WTC11 (cell line): ENCODE measurements around the gene CUEDC1. TPM values are rescaled to one million over a fixed set of nuclear protein-coding genes. Genes with fewer than 3 reads are reported as not detected.
A peak's percentile ranks its signal among the peaks of the same experiment; 100 is the strongest.

ENCODE experiments used
- ATAC-seq: fragments of 200-7000 bp; cut with Tn5 transposase; 2 replicates; pipeline ENCODE4 v1.10.0; 2021; ENCODE audit warnings: mild to moderate bottlenecking, moderate library complexity
- CTCF ChIA-PET: fragments of 300-600 bp; sonication (Branson Sonifier 250); formaldehyde crosslinking; loops from one replicate; lab custom pipeline; 2021; ENCODE audit warnings: antibody characterized with exemption; lab: Charles Lee
- POLR2A ChIA-PET: fragments of 350-600 bp; sonication (Branson Sonifier 250); formaldehyde crosslinking; loops from one replicate; lab custom pipeline; 2021; ENCODE audit warnings: antibody characterized with exemption; lab: Charles Lee
- DNase-seq: peaks from one replicate; pipeline ENCODE4 v3.0.0; 2021; ENCODE audit warnings: low spot score
- H3K27ac Mint-ChIP-seq: 2 replicates; pipeline ENCODE4 v1.8.0; 2021; ENCODE audit warnings: mixed read lengths
- H3K27me3 Mint-ChIP-seq: 2 replicates; pipeline ENCODE4 v1.8.0; 2021; ENCODE audit warnings: low read depth, mild to moderate bottlenecking, moderate library complexity, mixed read lengths
- H3K36me3 Mint-ChIP-seq: 2 replicates; pipeline ENCODE4 v1.8.0; 2021; ENCODE audit warnings: mixed read lengths
- H3K4me1 Mint-ChIP-seq: 2 replicates; pipeline ENCODE4 v1.8.0; 2022; ENCODE audit warnings: mixed read lengths
- H3K4me3 Mint-ChIP-seq: 2 replicates; pipeline ENCODE4 v1.8.0; 2021; ENCODE audit warnings: mild to moderate bottlenecking, moderate library complexity, mixed read lengths
- H3K9me3 Mint-ChIP-seq: 2 replicates; pipeline ENCODE4 v1.8.0; 2021; ENCODE audit warnings: mixed read lengths
- NR2C2 ChIP-seq: sonication (generic); formaldehyde crosslinking; IDR thresholded peaks from 2 replicates; pipeline ENCODE4 v1.8.0; 2022; ENCODE audit warnings: mild to moderate bottlenecking, missing genetic modification reagents
- PREB ChIP-seq: sonication (generic); formaldehyde crosslinking; IDR thresholded peaks from 2 replicates; pipeline ENCODE4 v1.8.1; 2022; ENCODE audit warnings: mild to moderate bottlenecking, missing genetic modification reagents, moderate library complexity, borderline replicate concordance
- ZBTB21 ChIP-seq: sonication (generic); formaldehyde crosslinking; IDR thresholded peaks from 2 replicates; pipeline ENCODE4 v1.8.1; 2023; ENCODE audit warnings: mild to moderate bottlenecking, missing genetic modification reagents, borderline replicate concordance
- ZMAT4 ChIP-seq: fragments of 250-450 bp; sonication (Bioruptor Pico); IDR thresholded peaks from 2 replicates; pipeline ENCODE4 v1.9.0; 2021; ENCODE audit warnings: mild to moderate bottlenecking
- total RNA-seq: library from RNA; stranded (reverse); gene quantifications from 3 replicates; pipeline ENCODE4 v1.2.3, GENCODE V29; 2021
- TF ChIP-seq, protein P1 (sequence below): fragments of 250-450 bp; sonication (Bioruptor Pico); IDR thresholded peaks from 2 replicates; pipeline ENCODE4 v1.8.0; 2021; ENCODE audit warnings: mild to moderate bottlenecking
- TF ChIP-seq, protein P2 (sequence below): fragments of 200-600 bp; IDR thresholded peaks from 2 replicates; pipeline ENCODE4 v1.8.0; 2022; ENCODE audit warnings: antibody characterized with exemption
- TF ChIP-seq, protein P3 (sequence below): sonication (generic); formaldehyde crosslinking; IDR thresholded peaks from 2 replicates; pipeline ENCODE4 v1.8.0; 2022; ENCODE audit warnings: missing genetic modification reagents

Gene CUEDC1
- total RNA-seq, 1 experiment from 2014 or later = 12.2 TPM

DNA sequence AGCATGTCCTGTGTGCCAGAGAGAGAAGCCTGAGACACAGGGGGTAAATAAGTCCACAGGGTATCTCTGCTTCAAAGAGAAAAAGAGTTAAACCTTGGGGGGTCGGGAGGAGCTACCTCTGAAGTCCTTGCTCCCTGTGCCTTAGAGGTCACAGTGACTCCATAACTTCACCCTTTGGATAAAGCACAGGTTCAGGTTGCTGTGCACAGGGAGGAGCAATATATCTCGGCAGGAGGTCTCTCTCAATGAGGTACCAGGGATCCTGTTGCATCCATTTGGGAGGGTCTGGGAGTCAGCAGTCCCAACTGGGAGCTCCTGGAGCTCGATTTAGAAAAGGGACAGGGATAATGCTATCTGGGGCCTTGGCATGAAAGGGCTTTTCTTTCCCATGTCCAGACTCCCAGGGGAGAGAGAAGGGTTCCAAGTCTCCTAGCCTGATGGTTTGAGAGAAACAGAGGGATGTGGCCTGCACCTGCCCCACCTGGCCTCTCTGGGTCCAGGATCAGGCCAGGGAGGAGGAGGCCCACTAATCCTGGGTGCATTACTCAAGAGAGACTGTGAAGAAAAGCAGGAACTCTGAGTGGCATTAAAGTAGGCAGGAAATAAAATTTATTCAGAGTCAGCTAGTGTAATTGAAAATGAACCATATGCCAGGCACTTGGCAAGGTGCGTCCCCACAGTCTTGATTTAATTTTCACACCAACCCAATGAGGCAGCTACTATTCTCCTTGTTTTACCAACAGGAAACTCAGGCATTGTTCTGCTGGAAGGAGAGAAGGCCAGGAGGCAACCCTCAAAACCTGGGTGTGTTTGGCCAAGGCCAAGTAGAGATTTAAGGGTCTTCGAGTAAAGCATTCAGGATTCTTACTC lies 40.7 kb downstream of the CUEDC1 start:
- Mint-ChIP-seq H3K9me3 (no peaks in the 10 kb centered on the region), H3K36me3 (no peaks in the 10 kb centered on the region), H3K4me1 (peaks cover 66% of the 10 kb centered on the region), H3K4me3 (no peak overlapping the region), H3K27me3 (no peaks in the 10 kb centered on the region), H3K27ac (no peak overlapping the region)
- no peak for ATAC-seq
- CTCF ChIA-PET = interaction anchor here (0.7 to 1.8 kb wide), 6 partner anchors 10 to 85 kb away, joined by 3 to 6 read pairs (median 4); no protein-coding TSS in a partner anchor
- no peak for DNase-seq
- TF ChIP-seq, protein P1, sequence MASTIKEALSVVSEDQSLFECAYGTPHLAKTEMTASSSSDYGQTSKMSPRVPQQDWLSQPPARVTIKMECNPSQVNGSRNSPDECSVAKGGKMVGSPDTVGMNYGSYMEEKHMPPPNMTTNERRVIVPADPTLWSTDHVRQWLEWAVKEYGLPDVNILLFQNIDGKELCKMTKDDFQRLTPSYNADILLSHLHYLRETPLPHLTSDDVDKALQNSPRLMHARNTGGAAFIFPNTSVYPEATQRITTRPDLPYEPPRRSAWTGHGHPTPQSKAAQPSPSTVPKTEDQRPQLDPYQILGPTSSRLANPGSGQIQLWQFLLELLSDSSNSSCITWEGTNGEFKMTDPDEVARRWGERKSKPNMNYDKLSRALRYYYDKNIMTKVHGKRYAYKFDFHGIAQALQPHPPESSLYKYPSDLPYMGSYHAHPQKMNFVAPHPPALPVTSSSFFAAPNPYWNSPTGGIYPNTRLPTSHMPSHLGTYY (CRISPR knock-in tag) = no peak
- TF ChIP-seq ZBTB21 (CRISPR knock-in tag) (no peak), NR2C2 (CRISPR knock-in tag) (no peak), ZMAT4 (CRISPR knock-in tag) (no peak)
- POLR2A ChIA-PET = no interaction called here

DNA sequence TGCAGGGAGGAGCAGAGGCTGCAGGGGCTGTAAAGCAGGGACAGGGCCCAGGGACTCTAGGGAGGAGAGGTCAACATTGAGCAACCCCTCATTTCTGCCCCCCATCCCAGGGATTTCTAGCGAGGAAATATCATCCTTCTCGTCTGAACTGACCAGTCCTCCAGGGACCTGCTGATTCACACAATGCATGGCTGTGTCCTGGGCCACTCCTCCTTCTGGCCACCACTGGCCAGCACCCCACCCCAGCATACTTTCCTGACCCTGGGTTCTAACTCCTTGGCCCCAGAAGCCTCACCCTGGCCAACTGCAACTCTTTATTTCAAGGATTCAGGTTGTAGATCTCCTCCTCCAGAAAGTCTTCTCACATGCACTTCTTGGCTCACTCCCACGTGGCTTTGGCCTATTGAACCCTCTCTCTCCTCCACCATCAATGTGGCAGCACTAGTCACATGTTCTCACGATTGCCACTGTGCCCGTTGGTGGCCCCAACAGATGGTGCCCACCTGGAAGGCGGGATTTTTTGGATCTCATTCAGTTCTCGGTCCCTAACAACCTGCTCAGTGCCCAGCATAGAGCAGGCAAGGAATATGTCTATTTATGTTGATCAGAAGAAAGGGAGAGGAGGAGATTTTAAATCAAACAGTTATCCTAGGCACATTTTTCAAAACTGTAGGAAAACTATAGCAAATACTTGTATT lies 41.5 kb downstream of the CUEDC1 start:
- Mint-ChIP-seq H3K4me1 (peaks cover 70% of the 10 kb centered on the region), H3K27me3 (no peaks in the 10 kb centered on the region), H3K4me3 (no peak overlapping the region), H3K9me3 (no peaks in the 10 kb centered on the region), H3K27ac (no peak overlapping the region), H3K36me3 (no peaks in the 10 kb centered on the region)
- TF ChIP-seq, protein P2, sequence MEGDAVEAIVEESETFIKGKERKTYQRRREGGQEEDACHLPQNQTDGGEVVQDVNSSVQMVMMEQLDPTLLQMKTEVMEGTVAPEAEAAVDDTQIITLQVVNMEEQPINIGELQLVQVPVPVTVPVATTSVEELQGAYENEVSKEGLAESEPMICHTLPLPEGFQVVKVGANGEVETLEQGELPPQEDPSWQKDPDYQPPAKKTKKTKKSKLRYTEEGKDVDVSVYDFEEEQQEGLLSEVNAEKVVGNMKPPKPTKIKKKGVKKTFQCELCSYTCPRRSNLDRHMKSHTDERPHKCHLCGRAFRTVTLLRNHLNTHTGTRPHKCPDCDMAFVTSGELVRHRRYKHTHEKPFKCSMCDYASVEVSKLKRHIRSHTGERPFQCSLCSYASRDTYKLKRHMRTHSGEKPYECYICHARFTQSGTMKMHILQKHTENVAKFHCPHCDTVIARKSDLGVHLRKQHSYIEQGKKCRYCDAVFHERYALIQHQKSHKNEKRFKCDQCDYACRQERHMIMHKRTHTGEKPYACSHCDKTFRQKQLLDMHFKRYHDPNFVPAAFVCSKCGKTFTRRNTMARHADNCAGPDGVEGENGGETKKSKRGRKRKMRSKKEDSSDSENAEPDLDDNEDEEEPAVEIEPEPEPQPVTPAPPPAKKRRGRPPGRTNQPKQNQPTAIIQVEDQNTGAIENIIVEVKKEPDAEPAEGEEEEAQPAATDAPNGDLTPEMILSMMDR = no peak
- CTCF ChIA-PET = interaction anchor here (0.8 to 1.5 kb wide), 2 partner anchors 42 to 86 kb away, joined by 3 to 4 read pairs; partner anchors contain the start of gene CUEDC1
- DNase-seq (no peak), ATAC-seq (no peak)
- POLR2A ChIA-PET = no interaction called here

GRCh38 chr17:57911834-57912673 lies 43.2 kb downstream of the CUEDC1 start:
- ChIA-PET CTCF (interaction anchor here (1.0 to 1.6 kb wide), 2 partner anchors 13 to 43 kb away, joined by 3 to 5 read pairs; partner anchors contain the start of gene CUEDC1), POLR2A (no interaction called here)
- Mint-ChIP-seq H3K27ac (peak overlapping the region; percentile 1; the same call in 1 of the 2 replicates), H3K27me3 (no peaks in the 10 kb centered on the region), H3K9me3 (no peaks in the 10 kb centered on the region), H3K4me1 (peaks cover 60% of the 10 kb centered on the region), H3K36me3 (no peaks in the 10 kb centered on the region), H3K4me3 (no peak overlapping the region)
- DNase-seq (no peak), ATAC-seq (peak; percentile 10)
- no peak for TF ChIP-seq PREB (CRISPR knock-in tag)
- TF ChIP-seq, protein P3, sequence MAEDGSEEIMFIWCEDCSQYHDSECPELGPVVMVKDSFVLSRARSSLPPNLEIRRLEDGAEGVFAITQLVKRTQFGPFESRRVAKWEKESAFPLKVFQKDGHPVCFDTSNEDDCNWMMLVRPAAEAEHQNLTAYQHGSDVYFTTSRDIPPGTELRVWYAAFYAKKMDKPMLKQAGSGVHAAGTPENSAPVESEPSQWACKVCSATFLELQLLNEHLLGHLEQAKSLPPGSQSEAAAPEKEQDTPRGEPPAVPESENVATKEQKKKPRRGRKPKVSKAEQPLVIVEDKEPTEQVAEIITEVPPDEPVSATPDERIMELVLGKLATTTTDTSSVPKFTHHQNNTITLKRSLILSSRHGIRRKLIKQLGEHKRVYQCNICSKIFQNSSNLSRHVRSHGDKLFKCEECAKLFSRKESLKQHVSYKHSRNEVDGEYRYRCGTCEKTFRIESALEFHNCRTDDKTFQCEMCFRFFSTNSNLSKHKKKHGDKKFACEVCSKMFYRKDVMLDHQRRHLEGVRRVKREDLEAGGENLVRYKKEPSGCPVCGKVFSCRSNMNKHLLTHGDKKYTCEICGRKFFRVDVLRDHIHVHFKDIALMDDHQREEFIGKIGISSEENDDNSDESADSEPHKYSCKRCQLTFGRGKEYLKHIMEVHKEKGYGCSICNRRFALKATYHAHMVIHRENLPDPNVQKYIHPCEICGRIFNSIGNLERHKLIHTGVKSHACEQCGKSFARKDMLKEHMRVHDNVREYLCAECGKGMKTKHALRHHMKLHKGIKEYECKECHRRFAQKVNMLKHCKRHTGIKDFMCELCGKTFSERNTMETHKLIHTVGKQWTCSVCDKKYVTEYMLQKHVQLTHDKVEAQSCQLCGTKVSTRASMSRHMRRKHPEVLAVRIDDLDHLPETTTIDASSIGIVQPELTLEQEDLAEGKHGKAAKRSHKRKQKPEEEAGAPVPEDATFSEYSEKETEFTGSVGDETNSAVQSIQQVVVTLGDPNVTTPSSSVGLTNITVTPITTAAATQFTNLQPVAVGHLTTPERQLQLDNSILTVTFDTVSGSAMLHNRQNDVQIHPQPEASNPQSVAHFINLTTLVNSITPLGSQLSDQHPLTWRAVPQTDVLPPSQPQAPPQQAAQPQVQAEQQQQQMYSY = no peak
